Astrocyte (in vitro differentiated cells and primary cell): ENCODE measurements around the gene PLPP3.

Source experiments
- CTCF ChIP-seq: IDR thresholded peaks from 2 replicates; pipeline ENCODE4 v1.5.1; 2011; ENCODE audit warnings: low read depth, mild to moderate bottlenecking, inconsistent platforms, low read length, moderate library complexity; ENCODE audit not compliant: insufficient read depth
- EZH2 ChIP-seq: IDR thresholded peaks from 2 replicates; pipeline ENCODE4 v1.6.1; 2012; ENCODE audit warnings: mild to moderate bottlenecking, low read length, inconsistent platforms; ENCODE audit not compliant: insufficient read depth

DNA sequence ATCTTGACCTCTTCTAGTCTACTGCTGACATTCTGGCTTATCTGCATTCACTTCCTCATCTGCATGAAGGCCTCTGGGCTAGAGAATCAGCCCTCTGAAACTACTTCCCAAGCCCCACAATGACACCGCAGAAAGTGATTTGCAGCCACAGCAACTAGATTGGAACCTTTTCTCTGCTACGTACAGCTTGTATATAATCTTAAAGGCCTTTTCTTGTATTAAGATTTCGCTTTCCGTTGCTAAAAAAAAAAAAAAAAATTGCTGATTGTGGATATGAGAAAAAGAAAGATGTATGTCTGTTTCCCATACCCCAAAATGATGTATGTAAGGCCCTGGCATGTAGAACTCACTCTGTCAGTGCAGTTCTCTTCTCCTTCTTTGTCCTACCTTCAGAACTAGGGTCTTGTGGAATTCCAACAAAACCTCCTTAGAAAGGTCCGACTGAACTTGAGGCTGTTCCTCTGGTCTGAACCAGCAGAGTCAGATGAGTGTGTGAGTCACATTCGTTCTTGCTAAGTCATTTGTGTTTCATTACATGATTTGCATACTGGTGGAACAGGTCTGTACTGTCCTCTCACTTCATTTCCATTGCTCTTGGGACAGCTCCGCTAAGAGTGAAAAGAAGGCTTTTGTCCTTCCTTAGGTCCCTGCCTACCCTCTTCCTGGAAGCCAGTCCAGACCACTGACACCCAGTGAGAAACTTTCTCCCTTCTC lies 62.7 kb downstream of the PLPP3 start:
- TF ChIP-seq CTCF (no peak), EZH2 (no peak)
